B cell (primary cell): Measurements from ENCODE around the gene MMS22L. TPM values are rescaled to one million over a fixed set of nuclear protein-coding genes. Genes with fewer than 3 reads are reported as not detected.

Experiments
- ATAC-seq: fragments of 200-7000 bp; cut with Tn5 transposase; one replicate; pipeline ENCODE4 v1.10.0; 2021; ENCODE audit warnings: low read depth, mild to moderate bottlenecking, moderate number of reproducible peaks, moderate library complexity
- CTCF ChIA-PET: fragments of 350-600 bp; sonication (Branson Sonifier 250); formaldehyde crosslinking; loops from one replicate; lab custom pipeline; 2021; ENCODE audit warnings: antibody characterized with exemption, inconsistent platforms; lab: Charles Lee
- POLR2A ChIA-PET: fragments of 350-600 bp; sonication (Branson Sonifier 250); formaldehyde crosslinking; loops from one replicate; lab custom pipeline; 2021; ENCODE audit warnings: antibody characterized with exemption; lab: Charles Lee
- DNase-seq: peaks from one replicate; pipeline ENCODE4 v3.0.0; 2013
- H2AFZ ChIP-seq: 2 replicates; pipeline ENCODE4 v1.6.1; 2012; ENCODE audit warnings: mild to moderate bottlenecking, low read depth, low read length; ENCODE audit not compliant: insufficient read depth, poor library complexity, severe bottlenecking
- H3K27ac ChIP-seq, 2 donors: 1 replicate in 1 of 2; 2 replicates in 1 of 2; pipeline ENCODE4 v1.5.1; 2012 to 2013; ENCODE audit warnings: low read length in 2 of 2, mild to moderate bottlenecking in 2 of 2, moderate library complexity in 1 of 2
- H3K27me3 ChIP-seq, 4 experiments: fragments of 200-600 bp in 1 of 4; sonication (generic) in 1 of 4; replicated peaks in 1 of 4; 1 replicate in 2 of 4; 2 replicates in 2 of 4; pipeline versions ENCODE4 v1.6.1 to v1.7.0; 2013 to 2016; ENCODE audit warnings: low read length in 3 of 4, mild to moderate bottlenecking in 2 of 4, mixed read lengths in 1 of 4, moderate library complexity in 1 of 4; ENCODE audit not compliant: insufficient read depth in 4 of 4, control insufficient read depth in 3 of 4; ENCODE audit errors: control extremely low read depth in 1 of 4
- H3K36me3 ChIP-seq, 2 experiments: replicated peaks in 1 of 2; 1 replicate in 1 of 2; 2 replicates in 1 of 2; pipeline versions ENCODE4 v1.6.1 to v1.7.1; 2013; ENCODE audit warnings: low read length in 1 of 2; ENCODE audit not compliant: insufficient read depth in 2 of 2, control insufficient read depth in 1 of 2; ENCODE audit errors: control extremely low read depth in 1 of 2, extremely low read depth in 1 of 2
- H3K4me1 ChIP-seq, 2 donors: fragments of 200-600 bp in 1 of 2; sonication (generic) in 1 of 2; 1 replicate in 1 of 2; 2 replicates in 1 of 2; pipeline versions ENCODE4 v1.5.1 to v1.6.1; 2013 to 2017; ENCODE audit warnings: low read length in 2 of 2; ENCODE audit not compliant: control insufficient read depth in 2 of 2, insufficient read depth in 2 of 2
- H3K4me2 ChIP-seq: replicated peaks from 2 replicates; pipeline ENCODE3; 2012; ENCODE audit warnings: mild to moderate bottlenecking, low read depth, low read length; ENCODE audit not compliant: poor library complexity, severe bottlenecking
- H3K4me3 ChIP-seq, 5 experiments: fragments of 200-600 bp in 1 of 5; sonication (generic) in 1 of 5; 1 replicate in 3 of 5; 2 replicates in 2 of 5; pipeline versions ENCODE4 v1.5.1 to v1.7.0; 2011 to 2016; ENCODE audit warnings: low read length in 4 of 5, mild to moderate bottlenecking in 4 of 5, low read depth in 2 of 5, control low read depth in 1 of 5, moderate library complexity in 1 of 5; ENCODE audit not compliant: insufficient read depth in 1 of 5; ENCODE audit errors: control extremely low read depth in 1 of 5, extremely low read depth in 1 of 5
- H3K79me2 ChIP-seq: fragments of 200-600 bp; sonication (generic); one replicate; pipeline ENCODE4 v1.6.0; 2016; ENCODE audit warnings: low read length; ENCODE audit not compliant: control insufficient read depth, insufficient read depth
- H3K9ac ChIP-seq: fragments of 200-600 bp; sonication (generic); 2 replicates; pipeline ENCODE4 v1.6.1; 2017; ENCODE audit warnings: mild to moderate bottlenecking, low read length, moderate library complexity
- H3K9me3 ChIP-seq, 3 donors: one replicate each; pipeline versions ENCODE4 v1.6.1 to v1.7.1; 2013; ENCODE audit warnings: low read length in 2 of 3; ENCODE audit not compliant: control insufficient read depth in 2 of 3, insufficient read depth in 1 of 3; ENCODE audit errors: control extremely low read depth in 1 of 3
- H4K20me1 ChIP-seq: 2 replicates; pipeline ENCODE4 v1.6.0; 2012; ENCODE audit warnings: mild to moderate bottlenecking, low read length; ENCODE audit not compliant: insufficient read depth, control insufficient read depth, poor library complexity, severe bottlenecking
- H3K27ac Mint-ChIP-seq: one replicate; pipeline ENCODE4 v1.8.0; 2021; ENCODE audit warnings: mixed read lengths
- H3K27me3 Mint-ChIP-seq: one replicate; pipeline ENCODE4 v1.8.0; 2021; ENCODE audit warnings: mixed read lengths
- H3K4me1 Mint-ChIP-seq: one replicate; pipeline ENCODE4 v1.8.0; 2021; ENCODE audit warnings: mixed read lengths
- H3K4me3 Mint-ChIP-seq: one replicate; pipeline ENCODE4 v1.8.0; 2021; ENCODE audit warnings: mixed read lengths
- H3K9me3 Mint-ChIP-seq: one replicate; pipeline ENCODE4 v1.8.0; 2022; ENCODE audit warnings: mixed read lengths; ENCODE audit not compliant: insufficient read depth
- CTCF ChIP-seq: fragments of 200-600 bp; IDR thresholded peaks from one replicate; pipeline ENCODE4 v1.8.0; 2022; ENCODE audit warnings: antibody characterized with exemption, mild to moderate bottlenecking
- EZH2 ChIP-seq: IDR thresholded peaks from 2 replicates; pipeline ENCODE4 v1.6.1; 2012; ENCODE audit warnings: borderline replicate concordance, low read depth, mild to moderate bottlenecking, moderate library complexity, low read length; ENCODE audit not compliant: insufficient read depth, poor library complexity, severe bottlenecking
- WGBS: methylation state at CpG from one replicate; pipeline ENCODE4 v1.1.5; 2013; ENCODE audit warnings: missing lambda C conversion rate; ENCODE audit not compliant: insufficient coverage; 5-methylcytosine and 5-hydroxymethylcytosine counted together
- intact Hi-C: fragments of 100-400 bp; cut with micrococcal nuclease; formaldehyde crosslinking; loops from one replicate; pipeline ENCODE4 v1.10.0; 2022
- polyA plus RNA-seq: library from polyadenylated mRNA; depleted of rRNA; stranded (reverse); fragments of >200 nt; gene quantifications from 2 replicates; pipeline ENCODE4 v1.2.3, GENCODE V29; 2012
- total RNA-seq, 2 donors: library from RNA; stranded (reverse); fragments of 120-200 nt in 1 of 2; gene quantifications; 1 replicate in 1 of 2; 2 replicates in 1 of 2; pipeline versions ENCODE4 v1.2.3 to v1.2.4, GENCODE V29; 2013 to 2022

The MMS22L gene
- total and polyA plus RNA-seq, 2 donors (not counting 1 experiment from before 2014, with no cell fraction given) = 3.2 to 20.5 TPM

- Mint-ChIP-seq H3K9me3 (no peaks in the 10 kb centered on the region), H3K4me3 (no peak overlapping the region), H3K4me1 (no peaks in the 10 kb centered on the region), H3K27me3 (peaks cover 4% of the 10 kb centered on the region), H3K27ac (no peak overlapping the region)
- Histone ChIP-seq H3K4me2 (no peak overlapping the region), H3K36me3 (no peaks in the 10 kb centered on the region), H3K27me3 (no peaks in the 10 kb centered on the region), H3K27ac (no peak overlapping the region), H3K4me1 (no peaks in the 10 kb centered on the region), H4K20me1 (no peaks in the 10 kb centered on the region), H2AFZ (no peak overlapping the region), H3K9me3 (no peaks in the 10 kb centered on the region), H3K9ac (no peak overlapping the region), H3K4me3 (no peak overlapping the region), H3K79me2 (no peaks in the 10 kb centered on the region)
- POLR2A ChIA-PET = no interaction called here
- ATAC-seq = no peak
- DNase-seq = no peak
- CTCF ChIA-PET = no interaction called here
- no CpG with 5 or more reads among the region's 1 CpG for WGBS
- TF ChIP-seq CTCF = no peak
- TF ChIP-seq EZH2 = no peak
- intact Hi-C loops = no loop called here
Observed at GRCh38 chr6:97133067-97133466, 149.9 kb downstream of the MMS22L start.

- no peaks in the 10 kb centered on the region for H3K79me2 ChIP-seq
- no peak for ATAC-seq
- no peaks in the 10 kb centered on the region for H4K20me1 ChIP-seq
- no peak overlapping the region for H3K27ac ChIP-seq
- no peak for DNase-seq
- CTCF ChIA-PET = no interaction called here
- H3K27me3 Mint-ChIP-seq = peaks cover 4% of the 10 kb centered on the region
- H3K9me3 ChIP-seq = no peaks in the 10 kb centered on the region
- no peaks in the 10 kb centered on the region for H3K36me3 ChIP-seq
- POLR2A ChIA-PET = no interaction called here
- H3K27ac Mint-ChIP-seq = no peak overlapping the region
- H3K4me3 Mint-ChIP-seq = no peak overlapping the region
- H3K9me3 Mint-ChIP-seq = no peaks in the 10 kb centered on the region
- H2AFZ ChIP-seq = no peak overlapping the region
- H3K9ac ChIP-seq = no peak overlapping the region
- no CpG with 5 or more reads among the region's 2 CpGs for WGBS
- intact Hi-C loops = no loop called here
- TF ChIP-seq CTCF (no peak), EZH2 (no peak)
- no peak overlapping the region for H3K4me3 ChIP-seq
- H3K4me1 Mint-ChIP-seq = no peaks in the 10 kb centered on the region
- H3K27me3 ChIP-seq = no peaks in the 10 kb centered on the region
- no peak overlapping the region for H3K4me2 ChIP-seq
- H3K4me1 ChIP-seq = no peaks in the 10 kb centered on the region
Observed at GRCh38 chr6:97129106-97129505, 153.9 kb downstream of the MMS22L start.
